K562 (cell line): ENCODE measurements around the gene IPO7. TPM values are rescaled to one million over a fixed set of nuclear protein-coding genes. Genes with fewer than 3 reads are reported as not detected.

ENCODE experiments used
- ADNP ChIP-seq: fragments of 200-800 bp; sonication (Bioruptor generic); IDR thresholded peaks from 2 replicates; pipeline ENCODE4 v1.6.1; 2016; ENCODE audit warnings: missing genetic modification characterization, missing compliant biosample characterization
- DDX20 ChIP-seq: fragments of 450-650 bp; IDR thresholded peaks from 2 replicates; pipeline ENCODE4 v1.6.1; 2016; ENCODE audit warnings: missing genetic modification characterization, low read depth, mild to moderate bottlenecking, missing compliant biosample characterization, moderate library complexity
- HCFC1 ChIP-seq: IDR thresholded peaks from 2 replicates; pipeline ENCODE4 v1.6.1; 2012; ENCODE audit warnings: low read depth, low read length, improper control_type of control experiment
- HNRNPL ChIP-seq: fragments of 200-400 bp; formaldehyde crosslinking; IDR thresholded peaks from 2 replicates; pipeline ENCODE4 v1.6.1; 2017; ENCODE audit warnings: low read depth, mild to moderate bottlenecking, low read length
- KDM4B ChIP-seq, 2 experiments: fragments of 450-650 bp in 1 of 2; sonication (generic) in 1 of 2; IDR thresholded peaks; 2 replicates each; pipeline ENCODE4 v1.6.1; 2016 to 2017; ENCODE audit warnings: borderline replicate concordance in 2 of 2, antibody characterized with exemption in 1 of 2, low read depth in 1 of 2, mild to moderate bottlenecking in 1 of 2
- MAX ChIP-seq: sonication (generic); formaldehyde crosslinking; IDR thresholded peaks from 2 replicates; pipeline ENCODE4 v1.9.0; 2022; ENCODE audit warnings: mild to moderate bottlenecking, missing genetic modification reagents
- NR4A1 ChIP-seq, 2 experiments: fragments of 250-450 bp in 1 of 2; fragments of 450-650 bp in 1 of 2; sonication (Bioruptor Pico) in 1 of 2; IDR thresholded peaks; 2 replicates each; pipeline versions ENCODE4 v1.4.0 to v1.6.1; 2016 to 2020; ENCODE audit warnings: mild to moderate bottlenecking in 2 of 2, missing compliant biosample characterization in 1 of 2, missing genetic modification characterization in 1 of 2, moderate library complexity in 1 of 2
- OTX1 ChIP-seq: fragments of 450-650 bp; formaldehyde crosslinking; IDR thresholded peaks from 2 replicates; pipeline ENCODE4 v1.4.0; 2022; ENCODE audit warnings: mild to moderate bottlenecking
- PHTF2 ChIP-seq: fragments of 250-450 bp; sonication (Bioruptor Pico); IDR thresholded peaks from 2 replicates; pipeline ENCODE4 v1.5.0; 2021; ENCODE audit warnings: mild to moderate bottlenecking
- POLR2H ChIP-seq: IDR thresholded peaks from 2 replicates; pipeline ENCODE4 v1.6.1; 2016; ENCODE audit warnings: missing genetic modification characterization, low read depth, mild to moderate bottlenecking, control low read depth, missing compliant biosample characterization, moderate library complexity
- ZBTB17 ChIP-seq: fragments of 450-650 bp; formaldehyde crosslinking; IDR thresholded peaks from 2 replicates; pipeline ENCODE4 v1.4.0; 2020; ENCODE audit warnings: mild to moderate bottlenecking
- ZBTB40 ChIP-seq, 2 experiments: fragments of 450-650 bp in 1 of 2; sonication (generic) in 1 of 2; formaldehyde crosslinking in 1 of 2; IDR thresholded peaks; 2 replicates each; pipeline versions ENCODE4 v1.7.1 to v1.9.0; 2016 to 2022; ENCODE audit warnings: inconsistent platforms in 1 of 2, mild to moderate bottlenecking in 1 of 2, missing genetic modification reagents in 1 of 2
- ZKSCAN1 ChIP-seq: fragments of 150-350 bp; IDR thresholded peaks from 2 replicates; pipeline ENCODE4 v1.6.1; 2016; ENCODE audit warnings: low read depth, low read length
- ZNF24 ChIP-seq: fragments of 450-650 bp; IDR thresholded peaks from 2 replicates; pipeline ENCODE4 v1.6.1; 2016
- ZNF277 ChIP-seq: fragments of 250-450 bp; sonication (Bioruptor Pico); IDR thresholded peaks from 2 replicates; pipeline ENCODE4 v1.8.0; 2022; ENCODE audit warnings: inconsistent platforms, mild to moderate bottlenecking, moderate library complexity, borderline replicate concordance
- polyA plus RNA-seq, 8 experiments: library from polyadenylated mRNA; depleted of rRNA in 4 of 8; stranded (reverse) in 5 of 8; unstranded in 3 of 8; fragments of >200 nt; fragmentation: Nextera tagmentation in 2 of 8; fragmentation: Illumina TruSeq in 1 of 8; extraction: Ambion mirVana in 2 of 8; extraction: Trizol in 1 of 8; gene quantifications; 2 replicates each; pipeline versions ENCODE4 v1.2.1 to v1.2.3, GENCODE V29; 2011 to 2014; ENCODE audit warnings: inconsistent platforms in 1 of 8, missing spikeins in 1 of 8
- total RNA-seq, 7 experiments: library from RNA; depleted of rRNA in 6 of 7; stranded (reverse); fragments of >200 nt in 6 of 7; fragmentation: Illumina TruSeq in 2 of 7; extraction: Trizol in 2 of 7; gene quantifications; 2 replicates each; pipeline versions ENCODE4 v1.2.1 to v1.2.3, GENCODE V29; 2011 to 2021; ENCODE audit warnings: low replicate concordance in 1 of 7

Gene IPO7
- total and polyA plus RNA-seq, 9 of the 15 experiments (the other 6 are each of a cell fraction or from before 2014, with no cell fraction given): 23.6 to 138 (median 110) TPM

GRCh38 chr11:9363954-9364912, 20.2 kb upstream of the IPO7 start (continued):
- TF ChIP-seq ZBTB40 (IDR thresholded peaks at IDR 0.05) (peak; percentile 58), ZBTB40 (CRISPR knock-in tag; IDR thresholded peaks at IDR 0.05) (no peak), ZNF24 (peak; percentile 66; the same call in 1 of the 2 replicates), KDM4B (IDR thresholded peaks at IDR 0.05; ENCODE audit: borderline replicate concordance in 2 of 2, low read depth in 1 of 2) (peak in 1 of 2 experiments; percentile 62; a peak in 1 of 4 replicates), NR4A1 (CRISPR knock-in tag; IDR thresholded peaks at IDR 0.05) (peak; percentile 70; the same call in 1 of the 2 replicates), NR4A1 (tag; IDR thresholded peaks at IDR 0.05) (peak; percentile 80), HCFC1 (peak; percentile 79), HNRNPL (peak; percentile 73; the same call in 1 of the 2 replicates), DDX20 (no peak), POLR2H (peak; percentile 83), ZBTB17 (CRISPR knock-in tag) (peak; percentile 71; the same call in 1 of the 2 replicates), ADNP (tag) (no peak), MAX (CRISPR knock-in tag) (peak; percentile 69; the same call in 1 of the 2 replicates), ZKSCAN1 (peak; percentile 60; the same call in 1 of the 2 replicates), PHTF2 (no peak), OTX1 (0 out of 2 replicates have a peak, but pooled peaks have one; percentile 36), ZNF277 (no peak)
